T-cell (primary cell): ENCODE results near the gene HTR6. TPM values are rescaled to one million over a fixed set of nuclear protein-coding genes. Genes with fewer than 3 reads are reported as not detected.
A peak's percentile ranks its signal among the peaks of the same experiment; 100 is the strongest.

Experiments
- ATAC-seq, 4 experiments: fragments of 200-7000 bp in 3 of 4; fragments of 150-1000 bp in 1 of 4; cut with Tn5 transposase; replicated peaks in 1 of 4; 1 replicate in 3 of 4; 2 replicates in 1 of 4; pipeline ENCODE4 v1.10.0; 2021; ENCODE audit warnings: moderate library complexity in 3 of 4, mild to moderate bottlenecking in 2 of 4, moderate number of reproducible peaks in 1 of 4
- CTCF ChIA-PET, 2 donors: fragments of 300-600 bp; sonication (Branson Sonifier 250); formaldehyde crosslinking; loops; one replicate each; lab custom pipeline; 2022; ENCODE audit warnings: antibody characterized with exemption in 2 of 2; lab: Charles Lee
- POLR2A ChIA-PET, 2 donors: fragments of 300-600 bp; sonication (Branson Sonifier 250); formaldehyde crosslinking; loops; one replicate each; lab custom pipeline; 2022; ENCODE audit warnings: antibody characterized with exemption in 2 of 2; lab: Charles Lee
- DNase-seq, 35 experiments: peaks; one replicate each; pipeline versions ENCODE4 v3.0.0 to v3.0.0-alpha.2; 2013 to 2023
- H3K27ac ChIP-seq: one replicate; pipeline ENCODE4 v1.5.1; 2013; ENCODE audit warnings: low read length
- H3K27me3 ChIP-seq, 2 experiments: replicated peaks in 1 of 2; 1 replicate in 1 of 2; 2 replicates in 1 of 2; pipeline versions ENCODE4 v1.6.1 to v1.7.0; 2013; ENCODE audit warnings: low read length in 1 of 2, mixed read lengths in 1 of 2; ENCODE audit not compliant: control insufficient read depth in 2 of 2, insufficient read depth in 2 of 2; ENCODE audit errors: extremely low read depth in 1 of 2
- H3K36me3 ChIP-seq, 2 donors: 1 replicate in 1 of 2; 2 replicates in 1 of 2; pipeline versions ENCODE4 v1.6.1 to v1.7.0; 2013; ENCODE audit warnings: low read length in 1 of 2; ENCODE audit not compliant: control insufficient read depth in 2 of 2, insufficient read depth in 1 of 2; ENCODE audit errors: extremely low read depth in 1 of 2
- H3K4me1 ChIP-seq, 2 experiments: 1 replicate in 1 of 2; 2 replicates in 1 of 2; pipeline versions ENCODE4 v1.6.1 to v1.7.0; 2013; ENCODE audit warnings: low read length in 2 of 2, mixed read lengths in 1 of 2; ENCODE audit not compliant: insufficient read depth in 2 of 2, control insufficient read depth in 1 of 2; ENCODE audit errors: extremely low read depth in 1 of 2
- H3K4me3 ChIP-seq, 2 donors: 1 replicate in 1 of 2; 2 replicates in 1 of 2; pipeline versions ENCODE4 v1.5.1 to v1.7.0; 2013; ENCODE audit warnings: mild to moderate bottlenecking in 2 of 2, low read length in 1 of 2, moderate library complexity in 1 of 2; ENCODE audit not compliant: control insufficient read depth in 1 of 2; ENCODE audit errors: extremely low read depth in 1 of 2
- H3K9me3 ChIP-seq: 2 replicates; pipeline ENCODE4 v1.7.0; 2013
- H3K27ac Mint-ChIP-seq, 2 donors: one replicate each; pipeline ENCODE4 v1.8.0; 2020 to 2021; ENCODE audit warnings: mild to moderate bottlenecking in 2 of 2, mixed read lengths in 2 of 2
- H3K27me3 Mint-ChIP-seq, 2 donors: one replicate each; pipeline ENCODE4 v1.8.0; 2021 to 2022; ENCODE audit warnings: mixed read lengths in 2 of 2
- H3K36me3 Mint-ChIP-seq: one replicate; pipeline ENCODE4 v1.8.0; 2021; ENCODE audit warnings: mixed read lengths
- H3K4me1 Mint-ChIP-seq, 3 donors: one replicate each; pipeline ENCODE4 v1.8.0; 2020 to 2022; ENCODE audit warnings: mixed read lengths in 3 of 3, mild to moderate bottlenecking in 1 of 3
- H3K4me3 Mint-ChIP-seq, 3 donors: one replicate each; pipeline ENCODE4 v1.8.0; 2020 to 2022; ENCODE audit warnings: mild to moderate bottlenecking in 3 of 3, mixed read lengths in 3 of 3, moderate library complexity in 3 of 3
- H3K9me3 Mint-ChIP-seq, 3 donors: one replicate each; pipeline ENCODE4 v1.8.0; 2020 to 2022; ENCODE audit warnings: mixed read lengths in 3 of 3
- WGBS: methylation state at CpG from one replicate; pipeline ENCODE4 v1.1.5; 2013; ENCODE audit warnings: missing lambda C conversion rate; ENCODE audit not compliant: insufficient coverage; 5-methylcytosine and 5-hydroxymethylcytosine counted together
- total RNA-seq, 35 experiments: library from RNA in 6 of 35; stranded (reverse) in 6 of 35; fragments of 120-200 nt in 1 of 35; gene quantifications; one replicate each; pipeline versions ENCODE4 v1.2.1 to v1.2.4 and lab custom pipeline; 2013 to 2026

Gene HTR6
- total RNA-seq, 5 donors from 2014 or later (not counting 1 experiment from before 2014, with no cell fraction given) = 0.16 to 0.90 (median 0.19) TPM

GRCh38 chr1:19698181-19698580 is 33.5 kb downstream of the HTR6 start:
- Histone ChIP-seq H3K4me1 (no peaks in the 10 kb centered on the region), H3K9me3 (no peaks in the 10 kb centered on the region), H3K27ac (no peak overlapping the region), H3K27me3 (no peaks in the 10 kb centered on the region), H3K4me3 (no peak overlapping the region), H3K36me3 (peaks cover 0 to 24% of the 10 kb centered on the region in 2 donors)
- no peak overlapping the region for H3K4me3 Mint-ChIP-seq
- WGBS = 90% methylated on average over 3 of the region's 4 CpGs
- no peak for DNase-seq
- no peaks in the 10 kb centered on the region for H3K27me3 Mint-ChIP-seq
- peaks cover 0 to 3% (median 0%) of the 10 kb centered on the region in 3 donors for H3K4me1 Mint-ChIP-seq
- no peak overlapping the region for H3K27ac Mint-ChIP-seq
- peaks cover 26% of the 10 kb centered on the region for H3K36me3 Mint-ChIP-seq
- ChIA-PET POLR2A (interaction anchor here in 1 of 2 donors (0.6 kb wide), 1 partner anchor 207 kb away, joined by 4 read pairs; no protein-coding TSS in a partner anchor), CTCF (no interaction called here)
- H3K9me3 Mint-ChIP-seq = no peaks in the 10 kb centered on the region
- ATAC-seq = no peak

- Histone ChIP-seq H3K36me3 (peaks cover 0 to 13% of the 10 kb centered on the region in 2 donors), H3K27me3 (no peaks in the 10 kb centered on the region), H3K27ac (no peak overlapping the region), H3K4me1 (peaks cover 2 to 13% of the 10 kb centered on the region in 2 experiments), H3K9me3 (no peaks in the 10 kb centered on the region), H3K4me3 (no peak overlapping the region)
- peaks cover 5 to 18% (median 9%) of the 10 kb centered on the region in 3 donors for H3K4me1 Mint-ChIP-seq
- H3K36me3 Mint-ChIP-seq = peaks cover 18% of the 10 kb centered on the region
- DNase-seq (no peak), ATAC-seq (no peak)
- WGBS = 95% methylated on average over 14 of the region's 14 CpGs
- POLR2A ChIA-PET = no interaction called here
- no peaks in the 10 kb centered on the region for H3K9me3 Mint-ChIP-seq
- no peaks in the 10 kb centered on the region for H3K27me3 Mint-ChIP-seq
- H3K4me3 Mint-ChIP-seq = no peak overlapping the region
- CTCF ChIA-PET = no interaction called here
- H3K27ac Mint-ChIP-seq = no peak overlapping the region
Measured at GRCh38 chr1:19700079-19700777, 35.6 kb downstream of the HTR6 start.

- H3K27me3 ChIP-seq = no peaks in the 10 kb centered on the region
- H3K27ac Mint-ChIP-seq = no peak overlapping the region
- CTCF ChIA-PET = interaction anchor here (0.8 to 4.2 kb wide), 6 partner anchors 9 to 933 kb away, joined by 3 to 60 read pairs (median 6); no protein-coding TSS in a partner anchor
- H3K27me3 Mint-ChIP-seq = no peaks in the 10 kb centered on the region
- POLR2A ChIA-PET = no interaction called here
- H3K4me3 ChIP-seq = no peak overlapping the region
- H3K36me3 ChIP-seq = peaks cover 0 to 12% of the 10 kb centered on the region in 2 donors
- no peaks in the 10 kb centered on the region for H3K9me3 Mint-ChIP-seq
- 92% methylated on average over 2 of the region's 3 CpGs for WGBS
- H3K4me3 Mint-ChIP-seq = no peak overlapping the region
- DNase-seq (no peak), ATAC-seq (no peak)
- no peaks in the 10 kb centered on the region for H3K9me3 ChIP-seq
- peaks cover 13% of the 10 kb centered on the region for H3K36me3 Mint-ChIP-seq
- peaks cover 2 to 13% of the 10 kb centered on the region in 2 experiments for H3K4me1 ChIP-seq
- no peak overlapping the region for H3K27ac ChIP-seq
- H3K4me1 Mint-ChIP-seq = peaks cover 5 to 18% (median 9%) of the 10 kb centered on the region in 3 donors
Measured at GRCh38 chr1:19703280-19703679, 38.6 kb downstream of the HTR6 start.

- 52% methylated on average over 18 of the region's 19 CpGs for WGBS
- POLR2A ChIA-PET = interaction anchor here in 1 of 2 donors (1.0 kb wide), 1 partner anchor 44 kb away, joined by 5 read pairs; no protein-coding TSS in a partner anchor
- H3K27ac ChIP-seq = no peak overlapping the region
Measured at GRCh38 chr1:19704247-19705113, 39.8 kb downstream of the HTR6 start.

GRCh38 chr1:19705464-19705863 is 40.8 kb downstream of the HTR6 start:
- no peaks in the 10 kb centered on the region for H3K27me3 ChIP-seq
- no peak overlapping the region for H3K27ac Mint-ChIP-seq
- CTCF ChIA-PET = interaction anchor here (0.7 to 4.2 kb wide), 6 partner anchors 11 to 364 kb away, joined by 3 to 60 read pairs (median 4); no protein-coding TSS in a partner anchor

More at GRCh38 chr1:19704247-19705113, 39.8 kb downstream of the HTR6 start:
- Mint-ChIP-seq H3K36me3 (peaks cover 11% of the 10 kb centered on the region), H3K27ac (no peak overlapping the region), H3K4me1 (peaks cover 5 to 18% (median 9%) of the 10 kb centered on the region in 3 donors), H3K4me3 (no peak overlapping the region), H3K9me3 (no peaks in the 10 kb centered on the region), H3K27me3 (no peaks in the 10 kb centered on the region)
- Histone ChIP-seq H3K9me3 (no peaks in the 10 kb centered on the region), H3K36me3 (peaks cover 0 to 12% of the 10 kb centered on the region in 2 donors), H3K4me1 (peaks cover 2 to 13% of the 10 kb centered on the region in 2 experiments), H3K27me3 (no peaks in the 10 kb centered on the region), H3K4me3 (no peak overlapping the region)
- ATAC-seq (peak; percentile 70 to 84 (median 76)), DNase-seq (peak in 33 of 35 experiments; percentile 8 to 74 (median 43))
- CTCF ChIA-PET = interaction anchor here (0.6 to 4.2 kb wide), 12 partner anchors 8 to 363 kb away, joined by 3 to 60 read pairs (median 4); no protein-coding TSS in a partner anchor

GRCh38 chr1:19706136-19706535 is 41.5 kb downstream of the HTR6 start:
- WGBS = no CpG with 5 or more reads among the region's 4 CpGs
- Mint-ChIP-seq H3K27me3 (no peaks in the 10 kb centered on the region), H3K4me3 (no peak overlapping the region), H3K27ac (no peak overlapping the region), H3K36me3 (peaks cover 13% of the 10 kb centered on the region), H3K9me3 (no peaks in the 10 kb centered on the region), H3K4me1 (peaks cover 12 to 27% (median 13%) of the 10 kb centered on the region in 3 donors)
- Histone ChIP-seq H3K9me3 (no peaks in the 10 kb centered on the region), H3K27me3 (no peaks in the 10 kb centered on the region), H3K4me1 (peaks cover 2 to 18% of the 10 kb centered on the region in 2 experiments), H3K36me3 (no peaks in the 10 kb centered on the region), H3K27ac (no peak overlapping the region), H3K4me3 (no peak overlapping the region)
- POLR2A ChIA-PET = no interaction called here
- CTCF ChIA-PET = interaction anchor here (0.5 to 4.2 kb wide), 4 partner anchors 12 to 506 kb away, joined by 4 to 60 read pairs (median 28); no protein-coding TSS in a partner anchor
- no peak for DNase-seq
- no peak for ATAC-seq

More at GRCh38 chr1:19705464-19705863, 40.8 kb downstream of the HTR6 start:
- no peak for DNase-seq
- Histone ChIP-seq H3K4me3 (no peak overlapping the region), H3K36me3 (peaks cover 0 to 3% of the 10 kb centered on the region in 2 donors), H3K9me3 (no peaks in the 10 kb centered on the region), H3K4me1 (peaks cover 2 to 13% of the 10 kb centered on the region in 2 experiments), H3K27ac (no peak overlapping the region)
- no peak for ATAC-seq
- Mint-ChIP-seq H3K4me1 (peaks cover 5 to 21% (median 11%) of the 10 kb centered on the region in 3 donors), H3K27me3 (no peaks in the 10 kb centered on the region), H3K9me3 (no peaks in the 10 kb centered on the region), H3K36me3 (peaks cover 8% of the 10 kb centered on the region), H3K4me3 (no peak overlapping the region)
- POLR2A ChIA-PET = interaction anchor here in 1 of 2 donors (0.6 kb wide), 1 partner anchor 285 kb away, joined by 3 read pairs; no protein-coding TSS in a partner anchor
- 78% methylated on average over 1 of the region's 4 CpGs for WGBS
